Gastrocnemius medialis (tissue), 4 donors: ENCODE measurements around the gene GMPS. TPM values are rescaled to one million over a fixed set of nuclear protein-coding genes. Genes with fewer than 3 reads are reported as not detected.
A peak's percentile ranks its signal among the peaks of the same experiment; 100 is the strongest.
"Not testable (repeated sequence)": the region's sequence is repeated elsewhere in the genome, so short reads cannot be mapped to it uniquely, and the experiment has no call there.

Experiments
- ATAC-seq, 2 donors: fragments of 150-250 bp; one replicate each; pipeline ENCODE4 v1.9.1; 2016
- DNase-seq, 2 donors: peaks; one replicate each; pipeline ENCODE4 v3.0.0-alpha.2; 2019
- H3K27ac ChIP-seq, 4 donors: fragments of 200-600 bp; sonication (generic); 1 replicate in 1 of 4; 2 replicates in 3 of 4; pipeline ENCODE4 v1.5.1; 2016 to 2018; ENCODE audit warnings: mild to moderate bottlenecking in 2 of 4, moderate library complexity in 1 of 4
- H3K27me3 ChIP-seq, 3 donors: fragments of 200-600 bp; sonication (generic) in 2 of 3; 1 replicate in 1 of 3; 2 replicates in 2 of 3; pipeline versions ENCODE4 v1.5.1 to v1.6.0; 2016 to 2019; ENCODE audit warnings: mild to moderate bottlenecking in 1 of 3, moderate library complexity in 1 of 3
- H3K36me3 ChIP-seq, 2 donors: fragments of 200-600 bp; sonication (generic) in 1 of 2; one replicate each; pipeline ENCODE4 v1.5.1; 2017 to 2018
- H3K4me1 ChIP-seq, 2 donors: fragments of 200-600 bp; sonication (generic) in 1 of 2; one replicate each; pipeline ENCODE4 v1.5.1; 2016 to 2017; ENCODE audit warnings: mild to moderate bottlenecking in 2 of 2
- H3K4me3 ChIP-seq, 4 donors: fragments of 200-600 bp; sonication (generic) in 3 of 4; 1 replicate in 1 of 4; 2 replicates in 3 of 4; pipeline ENCODE4 v1.5.1; 2016 to 2019; ENCODE audit warnings: mild to moderate bottlenecking in 2 of 4
- H3K9me3 ChIP-seq, 3 donors: fragments of 200-600 bp; sonication (generic) in 2 of 3; 1 replicate in 1 of 3; 2 replicates in 2 of 3; pipeline ENCODE4 v1.5.1; 2016 to 2019
- POLR2A ChIP-seq, 2 donors: fragments of 450-650 bp; IDR thresholded peaks; one replicate each; pipeline ENCODE4 v1.6.1; 2017; ENCODE audit warnings: antibody characterized with exemption in 2 of 2, mild to moderate bottlenecking in 2 of 2, moderate library complexity in 2 of 2
- in situ Hi-C, 4 donors: fragments of 200-750 bp; cut with MboI; loops; one replicate each; pipeline versions ENCODE4 v1.15.0 to v1.8.0; 2017; ENCODE audit warnings: low sequenced_read_pairs in 4 of 4
- intact Hi-C: fragments of 100-400 bp; cut with DNase I; formaldehyde crosslinking; loops from one replicate; pipeline ENCODE4 v1.15.1; 2023; ENCODE audit warnings: low total_unique reads
- total RNA-seq, 4 donors: library from RNA; depleted of rRNA; stranded (reverse); fragments of >200 nt; gene quantifications; one replicate each; pipeline versions ENCODE4 v1.1.0 to v1.2.3, GENCODE V29; 2016
- TF ChIP-seq, protein P1 (sequence below), 5 experiments: fragments of 450-650 bp in 3 of 5; fragments of 200-600 bp in 2 of 5; sonication (generic) in 2 of 5; IDR thresholded peaks in 4 of 5; conservative IDR thresholded peaks in 1 of 5; 1 replicate in 4 of 5; 2 replicates in 1 of 5; pipeline ENCODE4 v1.5.1; 2016 to 2019; ENCODE audit warnings: antibody characterized with exemption in 5 of 5, mild to moderate bottlenecking in 3 of 5, moderate library complexity in 3 of 5

GMPS gene
- total RNA-seq, 4 donors from 2014 or later, result 26.7 to 34.7 (median 32.5) TPM

DNA sequence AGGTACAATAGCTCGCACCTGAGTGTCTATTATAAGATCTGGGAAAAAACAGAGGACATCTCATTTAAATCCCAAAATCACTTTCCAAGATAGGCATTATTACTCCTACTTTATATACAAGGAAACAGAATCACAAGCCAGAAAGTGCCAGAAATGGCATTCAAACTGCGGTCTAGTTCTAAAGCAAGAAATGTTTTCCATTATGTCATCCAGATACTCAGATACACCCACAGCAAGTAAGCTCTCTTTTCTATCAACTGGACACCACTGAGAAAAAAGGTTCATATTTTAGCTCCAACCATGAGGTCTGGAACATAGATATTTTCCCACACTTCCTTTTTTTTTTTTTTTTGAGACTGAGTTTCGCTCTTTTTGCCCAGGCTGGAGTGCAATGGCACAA lies 24.3 kb upstream of the GMPS start:
- ATAC-seq, result no peak
- Histone ChIP-seq H3K36me3 (no peaks in the 10 kb centered on the region), H3K27me3 (no peaks in the 10 kb centered on the region), H3K4me1 (peaks cover 23 to 28% of the 10 kb centered on the region in 2 donors), H3K4me3 (no peak overlapping the region), H3K9me3 (no peaks in the 10 kb centered on the region), H3K27ac (no peak overlapping the region)
- TF ChIP-seq, protein P1, sequence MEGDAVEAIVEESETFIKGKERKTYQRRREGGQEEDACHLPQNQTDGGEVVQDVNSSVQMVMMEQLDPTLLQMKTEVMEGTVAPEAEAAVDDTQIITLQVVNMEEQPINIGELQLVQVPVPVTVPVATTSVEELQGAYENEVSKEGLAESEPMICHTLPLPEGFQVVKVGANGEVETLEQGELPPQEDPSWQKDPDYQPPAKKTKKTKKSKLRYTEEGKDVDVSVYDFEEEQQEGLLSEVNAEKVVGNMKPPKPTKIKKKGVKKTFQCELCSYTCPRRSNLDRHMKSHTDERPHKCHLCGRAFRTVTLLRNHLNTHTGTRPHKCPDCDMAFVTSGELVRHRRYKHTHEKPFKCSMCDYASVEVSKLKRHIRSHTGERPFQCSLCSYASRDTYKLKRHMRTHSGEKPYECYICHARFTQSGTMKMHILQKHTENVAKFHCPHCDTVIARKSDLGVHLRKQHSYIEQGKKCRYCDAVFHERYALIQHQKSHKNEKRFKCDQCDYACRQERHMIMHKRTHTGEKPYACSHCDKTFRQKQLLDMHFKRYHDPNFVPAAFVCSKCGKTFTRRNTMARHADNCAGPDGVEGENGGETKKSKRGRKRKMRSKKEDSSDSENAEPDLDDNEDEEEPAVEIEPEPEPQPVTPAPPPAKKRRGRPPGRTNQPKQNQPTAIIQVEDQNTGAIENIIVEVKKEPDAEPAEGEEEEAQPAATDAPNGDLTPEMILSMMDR (IDR thresholded peaks at IDR 0.05 in 4 of 5, conservative IDR thresholded peaks at IDR 0.05 in 1 of 5), result no peak
- no peak for TF ChIP-seq POLR2A (IDR thresholded peaks at IDR 0.05)
- in situ Hi-C loops (no loop called here), intact Hi-C loops (no loop called here)
- DNase-seq, result no peak

DNA sequence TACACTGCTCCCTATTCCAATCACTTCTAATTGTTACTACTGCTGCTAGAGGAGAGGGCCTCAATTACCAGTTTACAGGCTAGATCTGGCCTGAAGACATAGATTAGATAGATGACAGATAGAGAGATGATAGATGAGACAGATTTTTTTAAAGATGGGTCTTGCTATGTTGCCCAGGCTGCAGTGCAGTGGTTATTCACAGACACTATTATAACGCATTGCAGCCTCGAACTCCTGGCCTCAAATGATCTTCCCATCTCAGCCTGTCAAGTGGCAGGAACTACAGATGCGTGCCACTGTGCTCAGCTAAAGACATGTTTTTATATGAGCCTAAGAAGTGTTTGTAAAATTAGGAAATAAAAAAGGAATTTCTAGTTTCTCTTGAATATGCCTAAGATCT lies 22.5 kb upstream of the GMPS start:
- no peaks in the 10 kb centered on the region for H3K27me3 ChIP-seq
- H3K4me3 ChIP-seq, result no peak overlapping the region
- TF ChIP-seq, protein P1 (IDR thresholded peaks at IDR 0.05 in 4 of 5, conservative IDR thresholded peaks at IDR 0.05 in 1 of 5), result no peak
- TF ChIP-seq POLR2A (IDR thresholded peaks at IDR 0.05), result no peak
- H3K4me1 ChIP-seq, result peaks cover 42 to 46% of the 10 kb centered on the region in 2 donors
- no peak overlapping the region for H3K27ac ChIP-seq
- no peaks in the 10 kb centered on the region for H3K36me3 ChIP-seq
- in situ Hi-C loops, result no loop called here
- H3K9me3 ChIP-seq, result no peaks in the 10 kb centered on the region
- ATAC-seq (no peak), DNase-seq (no peak)
- intact Hi-C loops, result no loop called here

DNA sequence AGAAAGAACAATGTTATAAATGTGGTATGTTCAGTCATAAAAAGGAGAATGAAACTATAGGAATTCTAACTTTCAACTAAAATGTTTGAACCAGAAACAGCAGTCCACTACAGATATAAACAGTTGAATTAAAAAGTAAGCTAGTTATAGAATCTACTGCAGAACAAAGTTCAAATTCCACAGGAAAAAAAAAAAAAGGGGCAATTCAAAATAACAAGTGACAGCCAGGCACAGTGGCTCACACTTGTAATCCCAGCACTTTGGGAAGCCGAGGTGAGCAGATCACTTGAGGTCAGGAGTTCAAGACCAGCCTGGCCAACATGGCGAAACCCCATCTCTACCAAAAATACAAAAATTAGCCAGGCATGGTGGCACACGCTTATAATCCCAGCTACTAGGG lies 21.0 kb upstream of the GMPS start:
- H3K27ac ChIP-seq, H3K36me3 ChIP-seq, H3K4me3 ChIP-seq, in situ Hi-C loops, ATAC-seq, intact Hi-C loops, H3K27me3 ChIP-seq, H3K9me3 ChIP-seq, DNase-seq: not testable (repeated sequence)
- H3K4me1 ChIP-seq, result peaks cover 47 to 51% of the 10 kb centered on the region in 2 donors

DNA sequence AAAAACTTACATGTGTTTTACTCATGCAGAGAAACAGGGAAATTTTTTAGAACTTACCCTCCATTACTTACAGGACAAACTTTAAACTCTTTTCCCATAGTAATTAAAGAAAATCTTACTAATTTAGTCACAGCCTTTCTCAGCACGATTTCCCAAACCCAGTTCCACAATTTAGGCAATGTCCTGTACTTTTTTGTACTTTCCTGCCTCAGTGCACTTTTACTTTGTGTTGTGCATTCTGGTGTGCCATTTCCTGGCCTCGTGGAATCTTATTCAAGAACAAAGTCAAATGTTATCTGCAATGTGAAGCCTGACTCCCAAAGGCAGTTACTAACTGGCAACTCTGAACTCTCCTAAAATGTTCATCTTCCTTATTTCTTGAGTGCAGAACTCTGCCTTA lies 18.1 kb upstream of the GMPS start:
- no peaks in the 10 kb centered on the region for H3K27me3 ChIP-seq
- TF ChIP-seq, protein P1 (IDR thresholded peaks at IDR 0.05 in 4 of 5, conservative IDR thresholded peaks at IDR 0.05 in 1 of 5), result no peak
- no peak for TF ChIP-seq POLR2A (IDR thresholded peaks at IDR 0.05)
- H3K9me3 ChIP-seq, result no peaks in the 10 kb centered on the region
- ATAC-seq (no peak), DNase-seq (no peak)
- H3K4me1 ChIP-seq, result peaks cover 38 to 40% of the 10 kb centered on the region in 2 donors
- no peaks in the 10 kb centered on the region for H3K36me3 ChIP-seq
- H3K27ac ChIP-seq, result peak overlapping the region; percentile 95 to 96 (median 95)
- H3K4me3 ChIP-seq, result peak overlapping the region; percentile 75 to 99 (median 87)
- in situ Hi-C loops (loop anchor here in 2 of 4 donors (25.0 kb wide), 1 partner anchor 1310 kb away; the partner anchor contains the start of gene CCNL1 (in 2 of the 2)), intact Hi-C loops (loop anchor here (5.0 to 10.0 kb wide), 4 partner anchors 45 to 1528 kb away; partner anchors contain the start of genes C3orf33, DHX36 and TIPARP)

DNA sequence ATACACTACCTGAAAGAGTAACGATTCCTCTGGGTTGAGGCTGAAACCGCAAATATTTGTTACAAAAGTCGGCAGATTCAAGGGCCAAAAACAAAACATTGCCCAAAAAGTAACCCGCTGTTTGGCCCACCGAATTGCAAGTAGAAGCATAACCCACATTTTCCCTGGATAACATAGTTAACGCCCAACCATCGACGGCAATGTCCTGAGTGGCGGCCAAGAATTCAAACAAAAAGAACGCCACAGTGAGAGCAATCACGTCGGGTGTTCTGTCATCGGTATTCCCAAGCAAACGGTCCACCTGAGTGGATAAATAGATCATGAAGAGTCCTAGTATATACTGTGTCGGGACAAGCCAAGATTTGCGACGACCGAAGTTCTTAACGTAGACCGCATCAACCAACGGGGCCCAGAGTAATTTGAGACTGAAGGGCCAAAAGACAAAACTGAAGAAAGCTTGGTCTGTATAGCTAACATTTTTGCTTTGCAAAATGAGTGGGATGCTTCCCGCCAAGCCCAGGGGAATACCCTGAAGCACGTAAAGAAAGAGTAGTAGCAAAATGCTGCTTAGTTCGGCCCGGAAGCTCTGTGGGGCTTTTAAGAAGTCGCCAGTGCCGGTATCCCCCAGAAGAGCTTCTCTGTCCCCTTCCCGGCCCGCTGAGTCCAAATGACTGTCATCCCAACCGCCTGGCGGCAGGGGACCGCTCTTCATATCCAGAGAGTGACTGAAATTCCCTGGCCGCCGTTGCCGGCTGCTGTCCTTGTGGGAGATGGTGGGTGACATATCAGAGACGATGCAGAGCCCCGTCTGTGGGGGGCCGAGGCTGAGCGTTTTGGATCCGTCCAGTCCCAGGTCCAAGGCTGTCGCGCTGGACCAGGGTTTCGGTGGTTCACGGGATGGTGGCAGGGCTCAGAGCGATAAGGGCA lies 17.0 kb upstream of the GMPS start:
- ATAC-seq (peak; percentile 2 to 11), DNase-seq (peak in 1 of 2 donors; percentile 3)
- in situ Hi-C loops, result loop anchor here in 2 of 4 donors (25.0 kb wide), 1 partner anchor 1309 kb away; the partner anchor contains the start of gene CCNL1 (in 2 of the 2)
- Histone ChIP-seq H3K27ac (peak overlapping the region; percentile 95 to 96 (median 95)), H3K4me3 (peak overlapping the region; percentile 75 to 99 (median 87)), H3K9me3 (no peaks in the 10 kb centered on the region), H3K4me1 (peaks cover 38 to 40% of the 10 kb centered on the region in 2 donors), H3K27me3 (no peaks in the 10 kb centered on the region), H3K36me3 (no peaks in the 10 kb centered on the region)
- TF ChIP-seq, protein P1 (IDR thresholded peaks at IDR 0.05 in 4 of 5, conservative IDR thresholded peaks at IDR 0.05 in 1 of 5), result peak in 3 of 5 experiments; percentile 6 to 33 (median 26)
- TF ChIP-seq POLR2A (IDR thresholded peaks at IDR 0.05), result no peak
- intact Hi-C loops, result loop anchor here (1.0 to 10.0 kb wide), 6 partner anchors 17 to 1529 kb away; partner anchors contain the start of genes C3orf33, DHX36, GMPS and TIPARP
